GM12875 (cell line): Measurements from ENCODE around the gene CKLF.

ENCODE experiments used
- H3K4me3 ChIP-seq: one replicate; pipeline ENCODE4 v1.5.1; 2011; ENCODE audit warnings: low read depth, low read length, control low read depth
- TF ChIP-seq, protein P1 (sequence below): IDR thresholded peaks from 2 replicates; pipeline ENCODE4 v1.5.1; 2011; ENCODE audit warnings: low read depth, mild to moderate bottlenecking, control low read depth, inconsistent platforms, low read length, moderate library complexity, borderline replicate concordance; ENCODE audit not compliant: insufficient read depth

The CKLF gene

DNA sequence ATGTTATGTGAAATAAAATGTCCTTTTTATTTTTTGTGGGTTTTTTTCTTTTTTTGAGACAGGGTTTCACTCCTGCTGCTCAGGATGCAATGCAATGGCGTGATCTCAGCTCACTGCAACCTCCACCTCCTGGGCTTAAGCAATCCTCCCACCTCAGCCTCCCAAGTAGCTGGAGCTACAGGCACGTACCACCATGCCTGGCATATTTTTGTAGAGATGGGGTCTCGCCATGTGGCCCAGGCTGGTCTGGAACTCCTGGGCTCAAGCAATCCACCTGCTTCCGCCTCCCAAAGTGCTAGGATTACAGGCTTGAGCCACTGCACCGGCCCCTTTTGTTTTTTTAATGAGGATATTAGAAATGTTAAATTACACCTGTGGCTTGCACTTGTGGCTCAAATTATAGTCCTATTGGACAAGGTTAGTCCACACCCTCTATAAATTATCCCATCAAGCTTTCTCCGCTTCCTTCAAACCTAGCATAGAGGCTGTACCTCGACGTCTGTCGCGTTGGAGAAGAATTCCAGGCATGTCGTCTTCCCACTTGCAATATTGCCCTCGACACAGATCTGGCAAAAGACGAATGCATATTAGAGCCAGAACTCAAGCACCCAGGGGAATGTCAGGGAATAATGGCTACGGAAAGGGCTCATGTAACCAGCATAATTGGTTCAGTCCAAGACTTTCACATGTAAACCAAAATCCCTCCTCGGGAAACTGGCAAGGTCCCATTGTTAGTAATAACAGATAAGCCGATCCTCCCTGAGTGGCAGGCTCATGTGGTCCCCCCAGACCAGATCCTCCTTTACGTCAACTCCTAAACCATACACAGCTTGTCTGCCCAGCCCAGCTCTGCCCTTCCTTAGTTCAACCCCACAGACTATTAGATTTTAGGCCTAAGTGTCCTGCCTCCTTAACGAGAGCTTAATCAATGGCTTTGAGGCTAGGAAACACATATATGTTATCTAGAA lies 10.7 kb upstream of the CKLF start:
- TF ChIP-seq, protein P1, sequence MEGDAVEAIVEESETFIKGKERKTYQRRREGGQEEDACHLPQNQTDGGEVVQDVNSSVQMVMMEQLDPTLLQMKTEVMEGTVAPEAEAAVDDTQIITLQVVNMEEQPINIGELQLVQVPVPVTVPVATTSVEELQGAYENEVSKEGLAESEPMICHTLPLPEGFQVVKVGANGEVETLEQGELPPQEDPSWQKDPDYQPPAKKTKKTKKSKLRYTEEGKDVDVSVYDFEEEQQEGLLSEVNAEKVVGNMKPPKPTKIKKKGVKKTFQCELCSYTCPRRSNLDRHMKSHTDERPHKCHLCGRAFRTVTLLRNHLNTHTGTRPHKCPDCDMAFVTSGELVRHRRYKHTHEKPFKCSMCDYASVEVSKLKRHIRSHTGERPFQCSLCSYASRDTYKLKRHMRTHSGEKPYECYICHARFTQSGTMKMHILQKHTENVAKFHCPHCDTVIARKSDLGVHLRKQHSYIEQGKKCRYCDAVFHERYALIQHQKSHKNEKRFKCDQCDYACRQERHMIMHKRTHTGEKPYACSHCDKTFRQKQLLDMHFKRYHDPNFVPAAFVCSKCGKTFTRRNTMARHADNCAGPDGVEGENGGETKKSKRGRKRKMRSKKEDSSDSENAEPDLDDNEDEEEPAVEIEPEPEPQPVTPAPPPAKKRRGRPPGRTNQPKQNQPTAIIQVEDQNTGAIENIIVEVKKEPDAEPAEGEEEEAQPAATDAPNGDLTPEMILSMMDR = no peak
- H3K4me3 ChIP-seq = no peak overlapping the region

DNA sequence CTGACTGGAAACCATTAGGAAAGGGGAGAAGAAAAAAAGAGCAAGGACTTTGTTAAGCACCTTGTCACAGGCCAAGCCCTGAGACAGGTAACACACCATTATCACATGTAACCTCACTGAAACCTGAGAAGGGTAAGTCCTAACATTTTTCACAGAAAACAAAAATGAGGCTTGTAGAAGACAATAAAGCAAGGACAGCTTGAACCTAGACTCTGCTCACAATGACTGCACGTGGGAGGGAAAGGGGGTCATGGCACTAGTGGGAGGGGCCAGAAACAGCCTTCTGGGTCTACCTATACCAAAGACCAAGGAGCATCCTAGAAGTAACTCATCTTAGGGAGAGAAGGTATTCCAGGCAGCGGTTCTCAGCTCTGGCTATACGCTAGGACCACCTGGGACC lies 10.0 kb upstream of the CKLF start:
- TF ChIP-seq, protein P1 = no peak
- no peak overlapping the region for H3K4me3 ChIP-seq

DNA sequence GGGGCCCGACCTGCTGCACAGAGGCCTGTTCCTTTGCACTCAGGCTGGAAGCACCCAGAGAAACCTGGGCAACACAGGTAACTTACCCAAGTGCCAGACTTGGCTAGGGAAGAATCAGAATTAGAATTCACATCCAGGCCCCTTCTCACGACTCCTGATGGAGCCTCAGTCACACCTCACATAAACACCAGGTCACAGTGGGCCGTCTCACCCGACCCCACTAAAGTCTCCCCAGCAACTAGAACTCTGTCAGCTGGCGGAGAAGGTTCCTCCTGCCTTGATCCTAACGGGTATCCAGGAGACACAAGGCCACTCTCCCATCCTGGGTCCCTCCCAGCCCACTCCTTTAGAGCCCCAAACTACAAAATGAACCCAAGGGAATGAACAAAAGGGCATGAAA lies 8.8 kb upstream of the CKLF start:
- TF ChIP-seq, protein P1 = no peak
- H3K4me3 ChIP-seq = no peak overlapping the region

DNA sequence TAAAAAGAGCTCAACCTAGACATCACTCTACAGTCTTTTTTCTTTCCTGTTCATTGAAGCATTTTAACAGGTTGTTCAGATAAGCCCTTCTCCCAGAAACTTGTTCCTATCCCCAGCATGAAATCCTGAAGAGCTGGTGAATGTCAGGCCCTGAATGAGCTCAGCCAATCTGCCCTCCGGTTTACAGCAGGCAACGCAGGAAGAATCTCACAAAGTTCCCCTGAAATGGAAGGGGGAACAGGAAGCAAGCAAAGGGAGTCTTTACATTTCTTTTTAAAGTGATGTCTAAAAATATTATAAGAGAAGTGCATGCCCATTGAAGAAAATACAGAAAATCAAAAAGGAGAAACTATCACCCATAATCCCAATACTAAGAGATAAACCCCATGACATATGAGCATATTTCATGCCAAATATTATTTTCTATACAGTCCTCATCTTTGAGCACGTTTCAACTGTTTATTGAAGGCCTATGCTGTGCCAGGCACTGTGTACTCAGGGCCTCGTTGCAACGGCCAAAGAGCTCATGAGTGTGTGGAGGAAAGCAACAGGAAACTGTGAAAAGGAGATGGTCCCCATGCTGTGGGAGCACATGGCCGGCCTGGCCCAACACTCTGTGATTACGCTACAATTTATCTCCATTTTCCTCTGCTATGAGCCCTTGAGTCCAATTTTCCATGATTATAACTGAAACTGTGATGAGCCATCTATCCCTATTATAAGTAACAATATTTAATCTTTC lies 8.2 kb upstream of the CKLF start:
- no peak overlapping the region for H3K4me3 ChIP-seq
- TF ChIP-seq, protein P1 = no peak

DNA sequence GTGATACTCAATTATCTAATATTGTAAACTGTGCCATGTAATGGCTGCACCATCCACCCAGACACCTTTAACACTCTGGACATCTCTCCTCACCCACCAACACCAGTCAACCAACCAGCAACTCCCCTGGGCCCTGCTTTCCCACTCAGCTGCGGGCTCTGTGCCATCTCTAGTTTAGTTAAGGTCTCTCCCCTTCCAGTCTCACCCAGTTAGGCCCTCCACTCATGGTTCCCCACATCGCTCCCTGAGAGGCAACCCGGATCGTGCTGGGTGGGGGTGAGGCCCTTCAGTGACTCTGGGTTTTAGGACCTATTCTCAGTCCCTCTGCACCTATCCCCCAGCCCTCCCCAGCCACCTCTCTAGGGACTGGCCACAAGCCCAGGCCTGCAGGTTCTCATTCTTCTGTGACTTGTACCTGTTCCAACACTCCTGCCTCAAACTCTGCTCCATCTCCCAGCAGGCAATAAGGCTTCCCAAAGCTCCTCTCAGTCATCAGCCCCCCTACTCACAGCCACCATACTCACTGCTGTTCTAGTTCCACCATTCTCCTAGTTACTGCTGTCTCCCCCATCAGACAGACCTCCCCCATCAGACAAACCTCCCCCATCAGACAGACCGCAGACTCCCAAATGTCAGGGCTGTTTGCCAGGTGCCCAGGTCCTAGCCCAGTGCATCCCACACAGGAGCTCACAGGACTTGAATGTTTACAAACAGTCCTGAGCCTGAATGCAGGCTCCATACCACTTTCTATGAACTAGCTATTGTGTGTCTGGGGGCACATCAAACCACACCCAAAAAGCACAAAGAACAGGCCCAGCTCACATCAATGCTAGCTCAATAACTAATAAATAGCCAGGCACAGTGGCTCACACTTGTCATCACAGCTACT lies 5.0 kb upstream of the CKLF start:
- TF ChIP-seq, protein P1 = no peak
- H3K4me3 ChIP-seq = no peak overlapping the region

DNA sequence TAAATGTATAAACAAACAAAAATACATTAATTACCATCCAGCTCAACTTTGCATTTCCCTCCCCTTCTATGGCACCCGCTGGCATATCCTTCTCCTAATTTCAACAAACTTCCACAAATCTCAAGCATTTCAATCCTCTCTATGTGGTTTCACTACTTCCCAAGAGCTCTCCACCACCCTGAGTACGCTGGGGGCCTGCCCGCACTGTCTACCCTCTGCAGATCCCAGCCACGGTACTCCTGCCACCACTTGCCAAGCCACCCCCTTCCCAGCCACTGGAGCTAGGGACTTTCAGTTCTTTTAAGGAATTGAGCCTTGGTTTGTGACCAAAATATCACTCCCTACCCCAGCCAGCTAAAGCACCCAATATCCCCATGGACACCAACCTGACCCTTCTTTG lies 4.3 kb upstream of the CKLF start:
- TF ChIP-seq, protein P1 = no peak
- H3K4me3 ChIP-seq = no peak overlapping the region
